ENCODE measurements around the gene DOC2B. TPM values are rescaled to one million over a fixed set of nuclear protein-coding genes. Genes with fewer than 3 reads are reported as not detected.
"Not testable (repeated sequence)": the region's sequence is repeated elsewhere in the genome, so short reads cannot be mapped to it uniquely, and the experiment has no call there.

DOC2B gene
- total RNA-seq, 6 experiments from 2014 or later = 0.40 to 1.7 (median 0.91) TPM

GRCh38 chr17:136531-136930, 44.9 kb downstream of the DOC2B start:
- peak in 3 of 4 donors; percentile 42 to 54 (median 48) for TF ChIP-seq CTCF (IDR thresholded peaks at IDR 0.05)
- H3K4me3 ChIP-seq; H3K36me3 ChIP-seq; H3K9me3 ChIP-seq; H3K27ac ChIP-seq; intact Hi-C loops (cut with DNase I); H3K4me1 ChIP-seq; H3K27me3 ChIP-seq: not testable (repeated sequence)
- peak; percentile 90 to 96 (median 90) for ATAC-seq
- DNase-seq = peak; percentile 59 to 81 (median 67)
- 0% methylated on average over 4 of the region's 4 CpGs for WGBS (ENCODE audit: insufficient coverage, low coverage, low lambda C conversion rate, missing lambda C conversion rate)

- WGBS (ENCODE audit: insufficient coverage, low coverage, low lambda C conversion rate, missing lambda C conversion rate) = no CpG with 5 or more reads among the region's 1 CpG
- H3K4me1 ChIP-seq; H3K9me3 ChIP-seq; H3K36me3 ChIP-seq; intact Hi-C loops (cut with DNase I); H3K27ac ChIP-seq; H3K27me3 ChIP-seq; ATAC-seq; DNase-seq; H3K4me3 ChIP-seq: not testable (repeated sequence)
Measured at GRCh38 chr17:135895-136294, 45.6 kb downstream of the DOC2B start.

GRCh38 chr17:135022-135421, 46.4 kb downstream of the DOC2B start:
- ATAC-seq; H3K27ac ChIP-seq; intact Hi-C loops (cut with DNase I); H3K4me1 ChIP-seq; H3K9me3 ChIP-seq; H3K36me3 ChIP-seq; H3K27me3 ChIP-seq; H3K4me3 ChIP-seq: not testable (repeated sequence)
- WGBS (ENCODE audit: insufficient coverage, low coverage, low lambda C conversion rate, missing lambda C conversion rate) = 72% methylated on average over 6 of the region's 6 CpGs
- peak in 2 of 3 donors; percentile 23 to 36 for DNase-seq

GRCh38 chr17:134332-134785, 47.1 kb downstream of the DOC2B start:
- H3K27ac ChIP-seq; H3K9me3 ChIP-seq; H3K4me1 ChIP-seq; H3K27me3 ChIP-seq; H3K36me3 ChIP-seq; H3K4me3 ChIP-seq; intact Hi-C loops (cut with DNase I): not testable (repeated sequence)
- ATAC-seq (peak; percentile 70 to 76 (median 72)), DNase-seq (peak; percentile 27 to 42 (median 36))
- WGBS (ENCODE audit: insufficient coverage, low coverage, low lambda C conversion rate, missing lambda C conversion rate) = no CpG with 5 or more reads among the region's 25 CpGs
- TF ChIP-seq CTCF (IDR thresholded peaks at IDR 0.05) = peak in 1 of 4 donors; percentile 13

- peak in 2 of 3 donors; percentile 39 to 42 for DNase-seq
- ATAC-seq = not testable (repeated sequence)
Measured at GRCh38 chr17:133932-134331, 47.5 kb downstream of the DOC2B start.

GRCh38 chr17:118339-118917, 63.0 kb downstream of the DOC2B start:
- ATAC-seq; H3K36me3 ChIP-seq; H3K27ac ChIP-seq; H3K4me1 ChIP-seq; H3K4me3 ChIP-seq; H3K9me3 ChIP-seq; H3K27me3 ChIP-seq; intact Hi-C loops (cut with DNase I): not testable (repeated sequence)
- DNase-seq = peak in 2 of 3 donors; percentile 67 to 69
- WGBS (ENCODE audit: insufficient coverage, low coverage, low lambda C conversion rate, missing lambda C conversion rate) = 0% methylated on average over 3 of the region's 20 CpGs
- TF ChIP-seq CTCF (IDR thresholded peaks at IDR 0.05) = peak in 2 of 4 donors; percentile 15 to 60

More at GRCh38 chr17:133932-134331, 47.5 kb downstream of the DOC2B start:
- H3K36me3 ChIP-seq; H3K27ac ChIP-seq; H3K9me3 ChIP-seq; H3K4me3 ChIP-seq; H3K4me1 ChIP-seq; H3K27me3 ChIP-seq; intact Hi-C loops (cut with DNase I): not testable (repeated sequence)
- no CpG with 5 or more reads among the region's 40 CpGs for WGBS (ENCODE audit: insufficient coverage, low coverage, low lambda C conversion rate, missing lambda C conversion rate)

- intact Hi-C loops (cut with DNase I); DNase-seq; H3K36me3 ChIP-seq; H3K4me3 ChIP-seq; H3K9me3 ChIP-seq; H3K27ac ChIP-seq; H3K27me3 ChIP-seq; H3K4me1 ChIP-seq; ATAC-seq: not testable (repeated sequence)
- no CpG with 5 or more reads among the region's 5 CpGs for WGBS (ENCODE audit: insufficient coverage, low coverage, low lambda C conversion rate, missing lambda C conversion rate)
Measured at GRCh38 chr17:113111-113510, 68.3 kb downstream of the DOC2B start.

All from right lobe of liver (tissue), 6 donors.